ENCODE measurements around the gene STK4.
"Not testable (repeated sequence)": the region's sequence is repeated elsewhere in the genome, so short reads cannot be mapped to it uniquely, and the experiment has no call there.

Gene STK4

GRCh38 chr20:45019027-45019761 lies 52.9 kb downstream of the STK4 start:
- H3K4me3 ChIP-seq (ENCODE audit: control insufficient read depth, low read depth, low read length) = no peak overlapping the region
- no peak for DNase-seq (ENCODE audit: low read depth)
- TF ChIP-seq CTCF (conservative IDR thresholded peaks at IDR 0.05; ENCODE audit: control insufficient read depth, insufficient read depth, low read depth, low read length) = no peak

GRCh38 chr20:45019762-45020123 lies 53.4 kb downstream of the STK4 start:
- DNase-seq (ENCODE audit: low read depth) = no peak
- TF ChIP-seq CTCF (conservative IDR thresholded peaks at IDR 0.05; ENCODE audit: control insufficient read depth, insufficient read depth, low read depth, low read length) = no peak
- H3K4me3 ChIP-seq (ENCODE audit: control insufficient read depth, low read depth, low read length) = no peak overlapping the region

- no peak for DNase-seq (ENCODE audit: low read depth)
- no peak overlapping the region for H3K4me3 ChIP-seq (ENCODE audit: control insufficient read depth, low read depth, low read length)
- TF ChIP-seq CTCF (conservative IDR thresholded peaks at IDR 0.05; ENCODE audit: control insufficient read depth, insufficient read depth, low read depth, low read length) = no peak
These were observed 54.0 kb downstream of the STK4 start for GRCh38 chr20:45020236-45020886.

GRCh38 chr20:45021631-45022030 lies 55.3 kb downstream of the STK4 start:
- no peak overlapping the region for H3K4me3 ChIP-seq (ENCODE audit: control insufficient read depth, low read depth, low read length)
- no peak for DNase-seq (ENCODE audit: low read depth)
- TF ChIP-seq CTCF (conservative IDR thresholded peaks at IDR 0.05; ENCODE audit: control insufficient read depth, insufficient read depth, low read depth, low read length) = no peak

- DNase-seq (ENCODE audit: low read depth); H3K4me3 ChIP-seq (ENCODE audit: control insufficient read depth, low read depth, low read length): not testable (repeated sequence)
These were observed 56.8 kb downstream of the STK4 start for GRCh38 chr20:45023140-45023539.

GRCh38 chr20:45028424-45029136 lies 62.3 kb downstream of the STK4 start:
- no peak overlapping the region for H3K4me3 ChIP-seq (ENCODE audit: control insufficient read depth, low read depth, low read length)
- no peak for DNase-seq (ENCODE audit: low read depth)
- TF ChIP-seq CTCF (conservative IDR thresholded peaks at IDR 0.05; ENCODE audit: control insufficient read depth, insufficient read depth, low read depth, low read length) = no peak

- H3K4me3 ChIP-seq (ENCODE audit: control insufficient read depth, low read depth, low read length) = no peak overlapping the region
- DNase-seq (ENCODE audit: low read depth) = no peak
- TF ChIP-seq CTCF (conservative IDR thresholded peaks at IDR 0.05; ENCODE audit: control insufficient read depth, insufficient read depth, low read depth, low read length) = no peak
These were observed 63.6 kb downstream of the STK4 start for GRCh38 chr20:45029884-45030283.

Data from fibroblast of mammary gland (primary cell).